IPS-11a (cell line): ENCODE measurements around the gene MEGF6.

Source experiments
- H3K4me3 ChIP-seq: one replicate; pipeline ENCODE4 v1.5.1; 2013; ENCODE audit warnings: low read depth, low read length, control low read depth

The MEGF6 gene

DNA sequence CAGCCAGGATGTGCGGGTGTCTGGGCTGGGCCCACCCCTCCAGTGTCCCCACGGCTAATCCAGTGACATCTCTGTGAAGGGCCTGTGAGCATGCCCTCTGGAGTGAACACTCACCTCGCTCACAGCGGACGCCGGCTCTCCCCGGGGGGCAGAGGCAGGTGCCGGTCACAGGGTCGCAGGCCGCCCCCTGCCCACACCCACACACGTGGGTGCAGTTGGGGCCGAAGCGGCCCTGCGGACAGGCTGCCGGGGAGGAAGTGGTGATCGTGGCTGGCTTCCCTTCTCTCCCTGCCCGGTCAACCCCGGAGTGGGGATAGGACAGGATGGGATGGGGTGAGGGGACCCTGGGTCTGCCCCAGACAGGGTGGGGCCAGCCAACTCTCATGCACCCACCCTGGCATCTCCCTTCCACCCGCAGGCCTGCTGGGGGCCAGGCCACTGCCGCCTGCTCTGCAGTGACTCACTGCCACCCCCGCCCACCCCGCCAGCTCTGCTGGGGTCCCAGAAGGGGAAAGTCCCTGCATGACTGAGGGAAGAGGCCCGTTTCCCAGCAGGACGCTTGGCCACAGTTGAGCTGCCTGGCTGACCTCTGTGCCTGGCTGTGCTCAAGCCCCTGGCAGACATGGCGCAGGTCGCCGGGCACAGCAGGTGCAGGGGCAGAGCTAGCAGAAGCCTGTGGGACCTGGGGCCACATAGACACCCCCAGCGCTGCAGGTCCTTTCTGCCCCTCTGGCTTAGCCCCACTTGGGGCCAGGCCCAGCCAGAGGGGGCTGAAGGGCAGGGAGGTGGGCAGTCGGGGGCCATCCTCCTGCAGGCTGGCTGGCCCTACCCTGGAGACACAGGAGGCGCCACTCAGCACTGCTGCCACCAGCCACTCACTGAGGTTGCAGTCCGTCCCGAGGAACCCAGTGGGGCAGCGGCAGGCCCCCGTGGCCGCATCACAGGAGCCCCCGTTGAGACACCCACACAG is 115.2 kb downstream of the MEGF6 start:
- no peak overlapping the region for H3K4me3 ChIP-seq

- no peak overlapping the region for H3K4me3 ChIP-seq
Observed at GRCh38 chr1:3494321-3495308, 116.7 kb downstream of the MEGF6 start.

GRCh38 chr1:3492545-3493246 is 118.6 kb downstream of the MEGF6 start:
- H3K4me3 ChIP-seq, result no peak overlapping the region

GRCh38 chr1:3491291-3492246 is 119.7 kb downstream of the MEGF6 start:
- H3K4me3 ChIP-seq, result no peak overlapping the region

GRCh38 chr1:3490046-3490745 is 121.1 kb downstream of the MEGF6 start:
- no peak overlapping the region for H3K4me3 ChIP-seq

- H3K4me3 ChIP-seq, result no peak overlapping the region
Observed at GRCh38 chr1:3488432-3488831, 122.9 kb downstream of the MEGF6 start.

DNA sequence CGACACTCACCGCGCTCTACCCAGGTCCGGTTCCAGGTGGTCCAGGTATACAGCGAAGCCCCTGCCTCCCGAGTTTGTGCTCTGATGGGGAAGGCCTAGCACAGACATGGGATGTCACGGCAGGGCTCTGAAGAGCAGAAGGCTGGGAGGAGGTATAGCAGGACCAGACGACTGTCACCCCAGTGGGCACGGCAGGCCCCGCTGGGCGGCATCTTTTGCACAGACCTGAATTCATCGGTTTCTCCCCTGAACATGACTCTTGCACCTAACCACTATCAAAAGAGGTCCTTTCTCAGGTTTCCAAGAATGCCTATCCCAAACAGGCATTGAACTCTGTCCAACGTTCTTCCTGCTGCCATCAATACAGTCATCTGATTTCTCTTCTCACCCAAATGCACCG is 126.3 kb downstream of the MEGF6 start:
- H3K4me3 ChIP-seq, result no peak overlapping the region

DNA sequence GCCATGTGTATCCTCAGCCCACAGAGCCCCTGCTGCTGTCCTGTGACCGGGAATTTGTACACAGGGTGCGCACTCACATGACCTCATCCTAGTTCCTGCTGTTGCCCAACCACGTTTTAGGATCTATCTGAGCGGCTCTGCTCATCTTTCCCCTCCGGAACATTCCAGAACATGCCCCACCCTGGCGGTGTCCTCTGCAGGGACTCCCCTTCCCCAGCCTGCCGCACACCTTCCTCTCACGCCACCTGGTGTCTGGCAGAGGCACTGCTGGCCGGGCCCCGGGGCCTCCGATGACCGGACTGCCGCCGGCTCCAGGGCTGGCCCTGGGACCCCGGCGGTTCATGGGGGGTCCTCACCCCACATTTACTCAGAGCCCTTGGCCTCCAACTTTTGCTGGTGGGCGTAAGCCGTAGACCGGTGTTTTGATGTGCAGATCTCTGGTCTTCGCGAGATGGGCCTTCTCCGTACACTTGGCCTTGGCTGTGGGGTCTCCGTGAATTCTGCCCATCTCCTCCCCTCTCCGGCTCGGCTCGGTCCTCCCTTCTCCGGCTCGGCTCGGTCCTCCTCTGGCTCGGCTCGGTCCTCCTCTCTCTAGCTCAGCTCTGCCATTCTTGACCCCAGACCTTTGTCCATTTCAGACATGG is 127.4 kb downstream of the MEGF6 start:
- no peak overlapping the region for H3K4me3 ChIP-seq

DNA sequence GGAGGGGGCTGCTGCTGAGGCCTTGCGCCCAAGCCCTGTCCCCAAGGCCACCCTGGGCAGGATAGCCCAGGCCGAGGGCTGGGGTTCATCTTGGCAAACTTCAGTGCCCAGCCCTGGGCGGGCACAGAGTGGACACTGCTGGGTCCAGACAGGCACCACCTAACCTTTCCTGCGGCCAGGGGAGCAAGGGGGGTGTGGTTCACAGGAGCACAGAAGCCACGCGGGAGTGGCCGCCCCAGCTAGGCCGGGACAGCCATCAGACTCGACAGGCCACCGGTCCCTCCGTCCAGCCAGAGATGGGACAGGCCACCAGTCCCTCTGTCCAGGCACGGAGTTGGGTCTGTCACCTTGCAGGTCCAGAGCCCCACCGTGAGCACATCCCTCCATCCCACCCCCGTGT is 127.9 kb downstream of the MEGF6 start:
- H3K4me3 ChIP-seq, result no peak overlapping the region

DNA sequence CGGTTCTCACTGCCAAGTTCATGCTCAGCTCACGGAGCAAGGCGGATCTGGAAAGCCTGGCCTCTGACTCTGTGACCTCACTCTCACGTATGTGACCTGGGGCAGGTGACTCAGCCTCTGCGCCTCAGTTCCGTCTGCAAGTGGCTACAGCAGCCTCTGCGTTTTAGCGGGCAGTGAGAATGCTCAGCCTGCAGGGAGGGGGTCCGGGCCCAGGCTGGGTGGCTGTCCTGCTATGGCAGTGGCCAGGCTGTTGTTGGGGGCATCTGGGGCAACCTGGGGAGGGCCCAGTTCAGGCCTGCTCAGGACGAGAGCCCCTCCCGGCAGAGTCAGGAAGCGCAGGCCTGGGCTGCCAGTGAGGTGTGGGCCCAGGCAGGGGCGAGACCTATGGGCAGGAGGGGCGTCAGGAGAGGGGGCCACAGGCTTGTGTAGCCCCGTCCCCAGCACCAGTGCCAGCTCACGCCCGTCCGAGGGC is 128.9 kb downstream of the MEGF6 start:
- H3K4me3 ChIP-seq, result no peak overlapping the region

GRCh38 chr1:3481836-3482375 is 129.4 kb downstream of the MEGF6 start:
- H3K4me3 ChIP-seq, result no peak overlapping the region

DNA sequence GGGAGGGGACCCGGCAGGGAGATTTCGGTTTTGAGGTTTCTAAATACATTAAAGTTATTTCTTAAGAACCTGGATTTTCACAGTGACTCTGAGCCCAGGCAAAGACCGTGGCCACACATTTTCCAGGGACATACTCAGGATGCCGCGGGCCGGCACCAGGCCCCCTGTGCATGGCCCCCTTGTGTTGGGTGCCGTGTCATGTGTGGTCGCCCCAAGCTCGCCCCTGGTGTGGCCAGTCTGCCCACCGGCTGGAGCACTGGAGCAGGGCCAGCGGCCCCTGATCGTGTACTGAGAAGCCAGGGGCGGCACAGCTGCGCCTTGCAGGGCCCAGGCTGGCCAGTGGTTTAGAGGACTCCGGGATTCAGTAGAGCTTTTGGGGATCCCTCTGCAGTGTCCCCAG is 130.3 kb downstream of the MEGF6 start:
- no peak overlapping the region for H3K4me3 ChIP-seq

DNA sequence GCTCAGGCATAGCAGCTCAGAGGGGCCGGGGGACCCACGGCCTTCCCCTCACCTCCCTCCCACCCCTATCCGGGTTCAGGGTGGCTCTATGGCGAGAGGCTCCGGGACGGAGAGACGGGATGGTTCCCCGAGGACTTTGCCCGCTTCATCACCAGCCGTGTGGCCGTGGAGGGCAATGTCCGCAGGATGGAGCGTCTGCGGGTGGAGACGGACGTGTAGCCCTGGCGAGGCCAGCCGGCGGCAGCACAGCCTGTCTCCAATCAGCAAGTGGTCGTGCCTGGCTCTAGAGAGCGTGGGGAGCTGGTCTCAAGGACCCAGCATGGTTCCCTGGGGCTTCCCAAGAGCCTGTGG is 131.0 kb downstream of the MEGF6 start:
- H3K4me3 ChIP-seq, result no peak overlapping the region

GRCh38 chr1:3479511-3480368 is 131.6 kb downstream of the MEGF6 start:
- no peak overlapping the region for H3K4me3 ChIP-seq

DNA sequence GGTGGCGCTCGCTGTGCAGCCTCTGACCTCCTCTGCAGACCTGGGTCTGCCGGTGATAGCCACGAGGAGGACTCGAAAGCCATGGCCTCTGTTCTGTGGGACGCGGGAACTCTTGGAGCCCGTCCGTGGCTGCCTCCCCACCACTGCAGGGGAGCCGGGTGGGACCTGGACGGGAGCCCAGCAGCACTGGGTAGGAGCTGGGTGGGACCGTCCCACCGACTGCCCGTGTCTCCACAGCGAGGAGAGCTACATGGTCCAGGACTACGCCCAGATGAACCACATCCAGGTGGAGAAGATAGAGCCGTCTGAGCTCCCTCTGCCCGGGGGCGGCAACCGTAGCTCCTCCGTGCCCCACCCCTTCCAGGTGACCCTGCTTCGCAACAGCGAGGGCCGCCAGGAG is 133.1 kb downstream of the MEGF6 start:
- no peak overlapping the region for H3K4me3 ChIP-seq

GRCh38 chr1:3477241-3477995 is 133.9 kb downstream of the MEGF6 start:
- H3K4me3 ChIP-seq, result no peak overlapping the region

- H3K4me3 ChIP-seq, result no peak overlapping the region
Observed at GRCh38 chr1:3476666-3477065, 134.6 kb downstream of the MEGF6 start.
